HepG2 (cell line): Measurements from ENCODE around the gene HEPN1. TPM values are rescaled to one million over a fixed set of nuclear protein-coding genes. Genes with fewer than 3 reads are reported as not detected.

Experiments used
- CREM ChIP-seq, 2 experiments: sonication (generic) in 1 of 2; formaldehyde crosslinking in 1 of 2; IDR thresholded peaks; 2 replicates each; pipeline versions ENCODE4 v1.4.0 to v1.6.1; 2016 to 2020; ENCODE audit warnings: antibody characterized with exemption in 1 of 2, mild to moderate bottlenecking in 1 of 2, missing genetic modification reagents in 1 of 2
- CTCF ChIP-seq: sonication (generic); formaldehyde crosslinking; IDR thresholded peaks from 2 replicates; pipeline ENCODE4 v1.5.0; 2020; ENCODE audit warnings: mild to moderate bottlenecking, missing genetic modification reagents, moderate library complexity
- FOXJ3 ChIP-seq: sonication (generic); formaldehyde crosslinking; IDR thresholded peaks from 2 replicates; pipeline ENCODE4 v1.4.0; 2020; ENCODE audit warnings: missing genetic modification reagents, mild to moderate bottlenecking, borderline replicate concordance
- MYPOP ChIP-seq: sonication (generic); formaldehyde crosslinking; IDR thresholded peaks from 2 replicates; pipeline ENCODE4 v1.8.1; 2023; ENCODE audit warnings: mild to moderate bottlenecking, moderate library complexity, missing genetic modification reagents
- NFIC ChIP-seq: IDR thresholded peaks from 2 replicates; pipeline ENCODE4 v1.6.1; 2012; ENCODE audit warnings: mild to moderate bottlenecking, low read length, inconsistent platforms
- NFYC ChIP-seq: IDR thresholded peaks from 2 replicates; pipeline ENCODE4 v1.6.1; 2016; ENCODE audit warnings: missing genetic modification reagents, missing compliant biosample characterization
- NR2C2 ChIP-seq: sonication (generic); formaldehyde crosslinking; IDR thresholded peaks from 2 replicates; pipeline ENCODE4 v1.4.0; 2020; ENCODE audit warnings: missing genetic modification reagents, mild to moderate bottlenecking, moderate library complexity, borderline replicate concordance
- RARA ChIP-seq: IDR thresholded peaks from 2 replicates; pipeline ENCODE4 v1.6.1; 2016; ENCODE audit warnings: missing genetic modification reagents, missing compliant biosample characterization
- SIX1 ChIP-seq: sonication (generic); formaldehyde crosslinking; IDR thresholded peaks from 2 replicates; pipeline ENCODE4 v1.4.0; 2020; ENCODE audit warnings: missing genetic modification reagents, borderline replicate concordance
- SKI ChIP-seq: fragments of 450-650 bp; IDR thresholded peaks from one replicate; pipeline ENCODE4 v1.6.1; 2018; ENCODE audit warnings: mild to moderate bottlenecking; ENCODE audit not compliant: partially characterized antibody
- SRF ChIP-seq: IDR thresholded peaks from 2 replicates; pipeline ENCODE4 v1.6.1; 2011; ENCODE audit warnings: mild to moderate bottlenecking, low read depth, low read length, moderate library complexity
- TAF1 ChIP-seq: sonication (generic); formaldehyde crosslinking; IDR thresholded peaks from 2 replicates; pipeline ENCODE4 v1.4.0; 2020; ENCODE audit warnings: missing genetic modification reagents
- TCF7 ChIP-seq: sonication (generic); IDR thresholded peaks from 2 replicates; pipeline ENCODE4 v1.6.1; 2016; ENCODE audit warnings: antibody characterized with exemption, low read depth
- TOPORS ChIP-seq: sonication (generic); formaldehyde crosslinking; IDR thresholded peaks from 2 replicates; pipeline ENCODE4 v1.8.0; 2023; ENCODE audit warnings: mild to moderate bottlenecking, missing genetic modification reagents
- ZNF143 ChIP-seq: sonication (generic); formaldehyde crosslinking; IDR thresholded peaks from 2 replicates; pipeline ENCODE4 v1.4.0; 2020; ENCODE audit warnings: missing genetic modification reagents
- ZNF337 ChIP-seq: sonication (generic); formaldehyde crosslinking; IDR thresholded peaks from 2 replicates; pipeline ENCODE4 v1.5.1; 2020; ENCODE audit warnings: missing genetic modification reagents, low read depth, mild to moderate bottlenecking, borderline replicate concordance
- ZNF431 ChIP-seq: sonication (generic); formaldehyde crosslinking; IDR thresholded peaks from 2 replicates; pipeline ENCODE4 v1.9.0; 2022; ENCODE audit warnings: missing genetic modification reagents, low read depth, mild to moderate bottlenecking, borderline replicate concordance
- ZNF501 ChIP-seq: sonication (generic); formaldehyde crosslinking; IDR thresholded peaks from 2 replicates; pipeline ENCODE4 v1.5.1; 2020; ENCODE audit warnings: mild to moderate bottlenecking, moderate library complexity, missing genetic modification reagents
- ZNF800 ChIP-seq: sonication (generic); formaldehyde crosslinking; IDR thresholded peaks from 2 replicates; pipeline ENCODE4 v1.4.0; 2020; ENCODE audit warnings: missing genetic modification reagents
- polyA plus RNA-seq, 8 experiments: library from polyadenylated mRNA; depleted of rRNA in 3 of 8; stranded (reverse) in 7 of 8; unstranded in 1 of 8; fragments of >200 nt; fragmentation: Illumina TruSeq in 4 of 8; extraction: Trizol in 4 of 8; gene quantifications; 2 replicates each; pipeline versions ENCODE4 v1.2.1 to v1.2.3, GENCODE V29; 2011 to 2016; ENCODE audit warnings: low read depth in 4 of 8, missing spikeins in 1 of 8, mixed read lengths in 1 of 8; ENCODE audit not compliant: insufficient read depth in 1 of 8
- total RNA-seq, 5 experiments: library from RNA; depleted of rRNA; stranded (reverse); fragments of >200 nt; fragmentation: Illumina TruSeq; extraction: Trizol; gene quantifications; 2 replicates each; pipeline ENCODE4 v1.2.3, GENCODE V29; 2016; ENCODE audit warnings: low read depth in 1 of 5
- TF ChIP-seq, protein P1 (sequence below): sonication (generic); formaldehyde crosslinking; conservative IDR thresholded peaks from 2 replicates; pipeline ENCODE4 v1.4.0; 2020; ENCODE audit warnings: missing genetic modification reagents
- TF ChIP-seq, protein P2 (sequence below): IDR thresholded peaks from 2 replicates; pipeline ENCODE4 v1.6.1; 2016

The HEPN1 gene
- total and polyA plus RNA-seq, 2 of the 13 experiments (the other 11 are each of a cell fraction or from before 2014, with no cell fraction given): not detected

DNA sequence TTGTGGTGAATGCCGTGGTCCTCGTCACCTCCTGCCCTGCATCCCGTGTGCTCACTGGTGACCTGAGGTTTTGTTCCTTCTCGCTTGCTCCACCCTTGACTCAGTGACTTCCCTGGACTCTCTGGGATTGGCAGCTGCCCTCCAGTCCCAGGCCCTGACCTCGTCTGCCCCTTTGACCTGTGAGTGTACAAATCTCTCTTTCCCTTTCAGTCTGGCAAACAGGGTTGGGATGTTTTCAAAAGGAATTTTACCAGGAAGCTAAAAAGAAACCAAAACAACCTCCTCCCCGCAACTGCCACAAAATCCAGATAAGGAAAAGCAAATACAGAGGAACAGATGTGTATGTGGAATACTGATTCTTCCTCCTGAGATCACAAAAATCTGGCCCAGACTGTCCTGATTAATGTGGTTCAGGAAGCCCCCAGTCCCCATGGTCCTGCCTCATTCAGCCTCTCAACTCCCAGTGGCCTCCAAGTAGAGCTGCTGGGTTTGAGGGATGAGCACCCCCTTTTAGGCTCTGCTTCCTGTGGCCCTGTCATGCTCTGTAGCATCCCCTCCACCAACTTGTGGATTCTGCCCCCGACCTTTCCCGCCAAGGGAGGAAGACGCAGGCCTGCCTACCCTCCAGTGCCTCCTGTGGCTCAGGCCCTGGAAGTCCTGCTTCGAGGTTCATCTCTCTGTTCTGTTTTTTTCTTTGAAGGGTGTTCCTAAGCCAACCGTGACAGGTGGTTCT lies 36.5 kb upstream of the HEPN1 start (continued):
- TF ChIP-seq SIX1 (CRISPR knock-in tag) (no peak), NFYC (CRISPR knock-in tag) (0 out of 2 replicates have a peak, but pooled peaks have one; percentile 25), CTCF (CRISPR knock-in tag) (peak; percentile 7; the same call in 1 of the 2 replicates), MYPOP (CRISPR knock-in tag) (0 out of 2 replicates have a peak, but pooled peaks have one; percentile 20), FOXJ3 (CRISPR knock-in tag) (peak; percentile 37; the same call in 1 of the 2 replicates), ZNF800 (CRISPR knock-in tag) (0 out of 2 replicates have a peak, but pooled peaks have one; percentile 33), ZNF337 (CRISPR knock-in tag) (peak; percentile 58; the same call in 1 of the 2 replicates), RARA (CRISPR knock-in tag) (peak; percentile 93), TCF7 (peak; percentile 68; the same call in 1 of the 2 replicates), NR2C2 (CRISPR knock-in tag) (peak; percentile 57; the same call in 1 of the 2 replicates), ZNF501 (CRISPR knock-in tag) (peak; percentile 62), CREM (IDR thresholded peaks at IDR 0.05) (0 out of 2 replicates have a peak, but pooled peaks have one; percentile 36), CREM (CRISPR knock-in tag; IDR thresholded peaks at IDR 0.05) (no peak), ZNF143 (CRISPR knock-in tag) (0 out of 2 replicates have a peak, but pooled peaks have one; percentile 33), SKI (peak; percentile 66), TAF1 (CRISPR knock-in tag) (no peak), TOPORS (CRISPR knock-in tag) (no peak), SRF (0 out of 2 replicates have a peak, but pooled peaks have one; percentile 46), NFIC (peak; percentile 57; the same call in 1 of the 2 replicates), ZNF431 (CRISPR knock-in tag) (peak; percentile 28; the same call in 1 of the 2 replicates)
- TF ChIP-seq, protein P1, sequence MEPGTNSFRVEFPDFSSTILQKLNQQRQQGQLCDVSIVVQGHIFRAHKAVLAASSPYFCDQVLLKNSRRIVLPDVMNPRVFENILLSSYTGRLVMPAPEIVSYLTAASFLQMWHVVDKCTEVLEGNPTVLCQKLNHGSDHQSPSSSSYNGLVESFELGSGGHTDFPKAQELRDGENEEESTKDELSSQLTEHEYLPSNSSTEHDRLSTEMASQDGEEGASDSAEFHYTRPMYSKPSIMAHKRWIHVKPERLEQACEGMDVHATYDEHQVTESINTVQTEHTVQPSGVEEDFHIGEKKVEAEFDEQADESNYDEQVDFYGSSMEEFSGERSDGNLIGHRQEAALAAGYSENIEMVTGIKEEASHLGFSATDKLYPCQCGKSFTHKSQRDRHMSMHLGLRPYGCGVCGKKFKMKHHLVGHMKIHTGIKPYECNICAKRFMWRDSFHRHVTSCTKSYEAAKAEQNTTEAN (CRISPR knock-in tag): peak; percentile 51; the same call in 1 of the 2 replicates
- TF ChIP-seq, protein P2, sequence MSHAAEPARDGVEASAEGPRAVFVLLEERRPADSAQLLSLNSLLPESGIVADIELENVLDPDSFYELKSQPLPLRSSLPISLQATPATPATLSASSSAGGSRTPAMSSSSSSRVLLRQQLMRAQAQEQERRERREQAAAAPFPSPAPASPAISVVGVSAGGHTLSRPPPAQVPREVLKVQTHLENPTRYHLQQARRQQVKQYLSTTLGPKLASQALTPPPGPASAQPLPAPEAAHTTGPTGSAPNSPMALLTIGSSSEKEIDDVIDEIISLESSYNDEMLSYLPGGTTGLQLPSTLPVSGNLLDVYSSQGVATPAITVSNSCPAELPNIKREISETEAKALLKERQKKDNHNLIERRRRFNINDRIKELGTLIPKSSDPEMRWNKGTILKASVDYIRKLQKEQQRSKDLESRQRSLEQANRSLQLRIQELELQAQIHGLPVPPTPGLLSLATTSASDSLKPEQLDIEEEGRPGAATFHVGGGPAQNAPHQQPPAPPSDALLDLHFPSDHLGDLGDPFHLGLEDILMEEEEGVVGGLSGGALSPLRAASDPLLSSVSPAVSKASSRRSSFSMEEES: 0 out of 2 replicates have a peak, but pooled peaks have one; percentile 9
